SK-N-SH treated with all-trans-retinoic acid at 6 μM for 48 hours (cell line): ENCODE data around the gene TMEM119.

Source experiments
- ATAC-seq: fragments of 200-7000 bp; cut with Tn5 transposase; 3 replicates; pipeline ENCODE4 v1.9.1; 2020; ENCODE audit warnings: mild to moderate bottlenecking, moderate library complexity
- BACH2 ChIP-seq: fragments of 250-450 bp; sonication (Bioruptor Pico); IDR thresholded peaks from 2 replicates; pipeline ENCODE4 v1.9.0; 2021; ENCODE audit warnings: mild to moderate bottlenecking, borderline replicate concordance
- CREB5 ChIP-seq: fragments of 250-450 bp; sonication (Bioruptor Pico); IDR thresholded peaks from 2 replicates; pipeline ENCODE4 v1.5.1; 2020; ENCODE audit warnings: low read depth, mild to moderate bottlenecking, moderate library complexity
- CSDC2 ChIP-seq: fragments of 250-450 bp; sonication (Bioruptor Pico); IDR thresholded peaks from 2 replicates; pipeline ENCODE4 v1.5.0; 2020; ENCODE audit warnings: mild to moderate bottlenecking, moderate library complexity
- CSRNP3 ChIP-seq: fragments of 250-450 bp; sonication (Bioruptor Pico); IDR thresholded peaks from 2 replicates; pipeline ENCODE4 v1.5.1; 2021; ENCODE audit warnings: mild to moderate bottlenecking, moderate library complexity
- GLIS3 ChIP-seq: fragments of 250-450 bp; sonication (Bioruptor Pico); IDR thresholded peaks from 2 replicates; pipeline ENCODE4 v1.5.0; 2020; ENCODE audit warnings: mild to moderate bottlenecking, moderate library complexity
- ISL1 ChIP-seq: fragments of 250-450 bp; sonication (Bioruptor Pico); IDR thresholded peaks from 2 replicates; pipeline ENCODE4 v2.1.2; 2022; ENCODE audit warnings: mild to moderate bottlenecking, moderate library complexity
- PATZ1 ChIP-seq: fragments of 250-450 bp; sonication (Bioruptor Pico); IDR thresholded peaks from 2 replicates; pipeline ENCODE4 v1.8.0; 2020; ENCODE audit warnings: mild to moderate bottlenecking, moderate library complexity, borderline replicate concordance
- POU6F1 ChIP-seq: fragments of 250-450 bp; sonication (Bioruptor Pico); IDR thresholded peaks from 2 replicates; pipeline ENCODE4 v1.8.0; 2021; ENCODE audit warnings: low read depth, mild to moderate bottlenecking, moderate library complexity, borderline replicate concordance
- PPARA ChIP-seq: fragments of 250-450 bp; sonication (Bioruptor Pico); IDR thresholded peaks from 2 replicates; pipeline ENCODE4 v1.5.0; 2020; ENCODE audit warnings: mild to moderate bottlenecking, borderline replicate concordance
- SNAI2 ChIP-seq: fragments of 250-450 bp; sonication (Bioruptor Pico); IDR thresholded peaks from 2 replicates; pipeline ENCODE4 v1.5.0; 2020; ENCODE audit warnings: mild to moderate bottlenecking, moderate library complexity
- TCF4 ChIP-seq: fragments of 250-450 bp; sonication (Bioruptor Pico); IDR thresholded peaks from 2 replicates; pipeline ENCODE4 v1.8.0; 2021; ENCODE audit warnings: mild to moderate bottlenecking, moderate library complexity, borderline replicate concordance
- ZC3H10 ChIP-seq: fragments of 250-450 bp; sonication (Bioruptor Pico); IDR thresholded peaks from 2 replicates; pipeline ENCODE4 v1.5.1; 2021; ENCODE audit warnings: mild to moderate bottlenecking, moderate library complexity
- ZFP3 ChIP-seq: fragments of 250-450 bp; sonication (Bioruptor Pico); IDR thresholded peaks from 2 replicates; pipeline ENCODE4 v1.5.0; 2020; ENCODE audit warnings: mild to moderate bottlenecking, moderate library complexity
- ZNF70 ChIP-seq: fragments of 450-650 bp; formaldehyde crosslinking; IDR thresholded peaks from 2 replicates; pipeline ENCODE4 v1.5.0; 2020; ENCODE audit warnings: mild to moderate bottlenecking, moderate library complexity

TMEM119 gene

GRCh38 chr12:108563136-108563803, 34.6 kb downstream of the TMEM119 start:
- ATAC-seq, result peak; percentile 65
- TF ChIP-seq PATZ1 (CRISPR knock-in tag) (no peak), ZC3H10 (CRISPR knock-in tag) (no peak), PPARA (CRISPR knock-in tag) (no peak), POU6F1 (CRISPR knock-in tag) (no peak), CREB5 (CRISPR knock-in tag) (no peak), CSRNP3 (CRISPR knock-in tag) (no peak)

GRCh38 chr12:108562348-108563135, 35.3 kb downstream of the TMEM119 start, which contains the start of gene ISCU:
ISCU (plus strand) TSS chr12:108562596; CDS start chr12:108562623, 27 bp downstream.
- peak; percentile 81 for ATAC-seq
- TF ChIP-seq BACH2 (CRISPR knock-in tag) (no peak), CSRNP3 (CRISPR knock-in tag) (no peak), POU6F1 (CRISPR knock-in tag) (no peak), SNAI2 (CRISPR knock-in tag) (no peak), ZFP3 (CRISPR knock-in tag) (no peak), ZNF70 (CRISPR knock-in tag) (no peak), CSDC2 (CRISPR knock-in tag) (no peak), CREB5 (CRISPR knock-in tag) (no peak), TCF4 (CRISPR knock-in tag) (no peak)

GRCh38 chr12:108561852-108562347, 36.0 kb downstream of the TMEM119 start:
- TF ChIP-seq PPARA (CRISPR knock-in tag), result no peak
- peak; percentile 8; the same call in 1 of the 2 replicates for TF ChIP-seq ISL1 (CRISPR knock-in tag)
- 0 out of 2 replicates have a peak, but pooled peaks have one; percentile 30 for TF ChIP-seq GLIS3 (CRISPR knock-in tag)
- TF ChIP-seq, all 23 proteins: peak for 2

More at GRCh38 chr12:108561852-108562347, 36.0 kb downstream of the TMEM119 start:
- ATAC-seq, result no peak; the same call in 2 of the 3 replicates
